HPDE6-E6E7 (cell line): ENCODE data around the gene TBC1D20.
A peak's percentile ranks its signal among the peaks of the same experiment; 100 is the strongest.
"Not testable (repeated sequence)": the region's sequence is repeated elsewhere in the genome, so short reads cannot be mapped to it uniquely, and the experiment has no call there.

ENCODE experiments used
- DNase-seq: peaks from one replicate; pipeline ENCODE4 v3.0.0; 2011; ENCODE audit warnings: missing footprints; ENCODE audit errors: extremely low spot score

TBC1D20 gene, protein sequence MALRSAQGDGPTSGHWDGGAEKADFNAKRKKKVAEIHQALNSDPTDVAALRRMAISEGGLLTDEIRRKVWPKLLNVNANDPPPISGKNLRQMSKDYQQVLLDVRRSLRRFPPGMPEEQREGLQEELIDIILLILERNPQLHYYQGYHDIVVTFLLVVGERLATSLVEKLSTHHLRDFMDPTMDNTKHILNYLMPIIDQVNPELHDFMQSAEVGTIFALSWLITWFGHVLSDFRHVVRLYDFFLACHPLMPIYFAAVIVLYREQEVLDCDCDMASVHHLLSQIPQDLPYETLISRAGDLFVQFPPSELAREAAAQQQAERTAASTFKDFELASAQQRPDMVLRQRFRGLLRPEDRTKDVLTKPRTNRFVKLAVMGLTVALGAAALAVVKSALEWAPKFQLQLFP

DNA sequence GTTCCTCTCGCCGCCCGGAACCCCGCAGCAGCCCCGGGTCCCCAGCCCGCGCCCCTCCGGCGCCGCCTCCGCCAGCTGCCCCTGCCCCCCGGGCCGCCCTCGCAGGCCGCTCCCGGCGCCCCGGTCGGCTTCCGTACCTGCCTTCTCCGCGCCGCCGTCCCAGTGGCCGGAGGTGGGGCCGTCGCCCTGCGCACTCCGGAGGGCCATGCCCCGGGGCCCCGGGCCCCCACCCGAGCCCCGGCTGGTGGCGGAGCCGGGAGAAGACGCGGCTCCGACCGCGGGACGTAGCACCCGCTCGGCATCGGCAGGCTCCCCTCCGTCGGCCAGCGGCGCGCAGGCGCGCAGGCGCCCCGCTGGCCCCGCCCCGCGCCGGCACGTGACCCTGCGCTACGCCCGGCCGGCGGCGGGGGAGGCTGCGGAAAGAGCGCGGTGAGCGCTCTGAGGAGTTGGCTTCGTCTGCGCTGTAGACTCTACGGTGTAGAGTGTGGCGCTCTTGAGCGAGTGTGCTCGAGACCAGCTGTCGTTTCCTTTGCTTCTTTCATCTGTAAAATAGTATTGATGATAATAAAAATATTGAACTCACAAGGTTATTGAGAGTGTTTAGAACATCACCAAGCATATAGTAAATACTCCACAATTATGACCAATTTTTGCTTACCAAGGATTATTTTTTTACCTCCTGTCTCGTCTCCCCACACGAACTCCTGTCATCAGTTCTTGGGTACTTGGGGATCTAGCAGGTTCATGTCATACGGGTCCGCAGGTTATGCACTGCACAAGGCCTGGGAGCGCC is at the start of gene TBC1D20:
TBC1D20 (minus strand) TSS at position 335 of the 793 bp plus-strand sequence; CDS start at position 207, 128 bp downstream.
- peak; percentile 95 for DNase-seq

DNA sequence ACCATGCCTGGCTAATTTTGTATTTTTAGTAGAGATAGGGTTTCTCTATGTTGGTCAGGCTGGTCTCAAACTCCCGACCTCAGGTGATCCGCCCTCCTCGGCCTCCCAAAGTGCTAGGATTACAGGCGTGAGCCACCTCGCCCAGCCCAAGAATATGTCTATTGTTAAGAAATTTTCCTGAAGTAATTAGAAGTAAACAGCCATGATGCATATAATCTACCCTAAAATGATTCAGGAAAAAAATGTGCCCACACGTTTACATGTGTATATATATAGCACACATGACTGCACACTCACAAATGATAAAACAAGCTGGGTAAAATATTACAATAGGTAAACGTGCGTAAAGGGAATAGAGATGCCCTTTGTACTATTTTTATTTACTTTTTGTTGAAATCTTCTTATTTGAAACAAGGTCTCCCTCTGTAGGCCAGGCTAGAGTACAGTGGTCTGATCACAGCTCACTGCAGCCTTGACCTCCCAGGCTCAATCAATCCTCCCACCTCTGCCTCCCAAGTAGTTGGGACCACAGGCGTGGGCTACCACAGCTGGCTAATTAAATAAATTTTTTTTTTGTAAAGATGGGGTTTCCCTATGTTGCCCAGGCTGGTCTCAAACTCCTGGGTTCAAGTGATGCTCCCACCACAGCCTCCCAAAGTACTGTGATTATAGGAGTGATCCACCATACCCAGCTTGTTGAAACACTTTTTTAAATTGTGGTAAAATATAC is 48.2 kb upstream of the TBC1D20 start:
- DNase-seq, result not testable (repeated sequence)

DNA sequence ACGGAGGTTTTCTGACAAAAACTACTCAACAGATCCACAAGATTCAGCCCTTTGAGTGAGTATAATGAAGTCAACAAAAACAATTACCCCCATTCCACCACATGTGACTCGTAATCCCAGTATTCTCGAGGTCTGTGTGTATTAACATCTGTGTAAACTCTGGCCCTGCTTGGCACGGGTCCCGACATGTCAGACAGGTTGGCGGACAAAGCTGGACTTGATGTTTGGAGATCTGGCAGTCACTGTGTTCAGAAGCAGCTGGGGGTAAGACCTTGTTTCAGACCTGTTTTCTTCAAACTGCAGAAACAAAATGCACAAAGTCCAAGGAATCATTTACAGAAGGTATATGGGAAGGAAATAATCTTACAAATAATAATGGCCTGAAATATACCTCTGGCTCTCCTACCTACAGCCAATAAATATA is 46.0 kb upstream of the TBC1D20 start:
- DNase-seq, result not testable (repeated sequence)

DNA sequence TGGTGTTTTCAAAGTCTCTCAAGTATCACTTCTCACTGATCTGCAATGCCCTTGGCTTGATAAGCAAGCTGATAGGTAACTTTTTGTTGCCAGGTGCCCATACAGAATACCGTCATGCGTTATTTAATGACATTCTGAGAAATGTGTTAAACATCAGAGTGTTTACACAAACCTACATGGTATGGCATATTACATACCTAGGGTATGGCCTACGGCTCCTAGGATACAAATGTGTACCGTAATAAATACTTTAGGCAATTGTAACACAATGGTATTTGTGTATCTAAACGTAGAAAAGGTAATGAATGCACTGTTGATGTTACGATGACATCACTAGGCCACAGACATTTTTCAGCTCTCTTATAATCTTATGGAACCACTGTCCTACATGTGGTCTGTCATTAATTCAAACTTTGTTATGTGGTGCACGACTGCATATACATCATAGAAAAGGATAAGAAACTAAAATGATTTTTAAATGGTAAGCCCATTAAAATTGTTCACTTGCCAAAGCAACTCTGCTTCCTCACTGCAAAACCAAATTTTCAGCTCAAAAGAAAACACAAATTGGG is 45.5 kb upstream of the TBC1D20 start:
- DNase-seq, result no peak

DNA sequence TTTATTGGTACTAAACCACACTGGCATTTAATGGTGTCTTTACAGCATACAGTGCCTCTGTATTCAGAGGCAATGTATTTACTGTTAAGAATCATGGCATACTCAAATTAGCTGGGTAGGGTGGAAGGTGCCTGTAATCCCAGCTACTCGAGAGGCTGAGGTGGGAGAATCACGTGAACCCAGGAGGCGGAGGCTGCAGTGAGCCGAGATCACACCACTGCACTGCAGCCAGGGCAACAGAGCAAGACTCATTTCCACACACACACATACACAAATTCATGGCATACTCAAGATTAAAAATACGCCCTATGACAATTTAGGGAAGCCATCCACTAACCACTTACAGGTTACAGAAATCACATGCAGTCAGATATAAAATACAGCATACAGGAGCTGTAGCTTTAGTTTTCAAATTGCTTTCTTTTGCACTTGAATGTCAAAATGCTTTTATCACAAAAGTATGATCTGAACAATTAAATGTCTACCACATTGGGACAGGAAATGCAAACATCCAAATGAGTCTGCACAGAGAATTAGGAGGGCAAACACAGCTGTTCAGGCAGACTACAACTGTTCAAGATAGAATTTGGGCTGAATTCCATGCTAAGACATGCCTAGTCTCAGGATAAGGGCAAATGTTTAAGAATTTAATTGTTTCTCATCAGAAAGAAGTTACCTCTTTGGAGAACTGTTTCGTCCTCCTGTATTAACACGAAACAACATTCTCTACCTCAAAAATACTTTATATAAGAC is 44.8 kb upstream of the TBC1D20 start:
- DNase-seq, result no peak

DNA sequence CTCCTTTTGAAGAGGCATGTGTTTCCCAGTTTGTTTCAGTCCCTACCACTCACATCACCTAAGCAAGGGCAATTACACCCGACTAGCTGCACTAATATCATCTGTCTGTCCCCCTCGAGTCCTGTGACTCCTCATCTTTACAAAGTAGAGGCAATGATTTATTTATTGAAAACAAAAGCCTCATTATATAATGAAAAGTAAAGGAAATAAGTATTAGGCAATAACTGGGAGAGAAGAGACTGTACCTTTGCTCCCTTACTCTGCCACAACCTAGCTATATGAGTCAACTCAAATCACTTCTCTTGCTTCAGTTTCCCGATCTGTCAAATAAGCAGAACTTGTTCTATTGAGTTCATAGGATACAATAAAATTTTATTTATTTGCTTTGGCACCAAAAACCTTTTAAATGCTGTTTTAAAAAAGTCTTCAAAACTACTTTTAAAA is 42.3 kb upstream of the TBC1D20 start:
- no peak for DNase-seq

DNA sequence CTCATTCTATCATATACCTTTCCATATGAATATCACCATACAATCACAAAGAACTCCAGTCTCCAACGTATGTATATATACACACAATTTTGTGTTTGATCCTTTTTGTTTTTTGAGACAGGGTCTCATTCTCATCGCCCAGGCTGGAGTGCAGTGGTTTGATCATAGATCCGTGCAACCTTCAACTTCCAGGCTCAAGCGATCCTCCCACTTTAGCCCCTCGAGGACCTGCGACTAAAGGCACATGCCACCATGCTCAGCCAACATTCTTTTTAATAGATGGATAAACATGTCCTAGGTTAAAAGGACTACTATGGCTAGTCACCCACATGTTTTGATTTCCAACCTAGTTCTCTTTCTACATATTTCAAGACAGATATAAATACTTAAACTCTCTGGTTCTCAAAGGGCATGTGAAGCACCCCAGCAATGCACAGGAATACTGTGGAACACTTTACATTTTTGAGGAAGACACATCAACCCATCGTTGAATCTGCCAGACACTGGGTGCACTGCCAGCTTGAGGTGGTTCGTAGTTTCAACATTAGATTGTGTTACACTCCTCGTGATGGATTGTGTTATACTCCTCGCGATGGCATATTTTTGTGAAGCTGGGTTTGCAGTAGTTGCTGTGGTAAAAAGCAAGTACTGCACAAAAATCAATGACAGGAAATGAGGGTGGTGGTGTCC is 40.9 kb upstream of the TBC1D20 start:
- no peak for DNase-seq

DNA sequence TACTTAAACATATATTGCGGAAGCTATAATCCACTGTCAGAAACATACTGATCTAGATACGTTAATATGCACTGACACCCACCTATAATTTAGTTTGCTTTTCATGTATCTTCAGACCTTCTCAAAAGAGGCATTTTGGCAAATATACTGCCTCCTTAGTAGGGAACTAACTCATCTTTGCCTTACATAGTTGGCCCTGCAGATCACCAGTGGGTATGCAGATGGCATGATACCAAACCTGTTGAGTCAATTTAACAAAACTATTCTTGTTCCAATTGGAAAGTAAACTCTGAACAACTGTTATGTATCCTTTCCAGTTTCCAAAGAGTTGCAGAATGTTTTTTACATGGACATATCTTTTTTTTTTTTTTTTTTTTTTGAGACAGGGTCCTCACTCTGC is 35.6 kb upstream of the TBC1D20 start:
- DNase-seq, result no peak

DNA sequence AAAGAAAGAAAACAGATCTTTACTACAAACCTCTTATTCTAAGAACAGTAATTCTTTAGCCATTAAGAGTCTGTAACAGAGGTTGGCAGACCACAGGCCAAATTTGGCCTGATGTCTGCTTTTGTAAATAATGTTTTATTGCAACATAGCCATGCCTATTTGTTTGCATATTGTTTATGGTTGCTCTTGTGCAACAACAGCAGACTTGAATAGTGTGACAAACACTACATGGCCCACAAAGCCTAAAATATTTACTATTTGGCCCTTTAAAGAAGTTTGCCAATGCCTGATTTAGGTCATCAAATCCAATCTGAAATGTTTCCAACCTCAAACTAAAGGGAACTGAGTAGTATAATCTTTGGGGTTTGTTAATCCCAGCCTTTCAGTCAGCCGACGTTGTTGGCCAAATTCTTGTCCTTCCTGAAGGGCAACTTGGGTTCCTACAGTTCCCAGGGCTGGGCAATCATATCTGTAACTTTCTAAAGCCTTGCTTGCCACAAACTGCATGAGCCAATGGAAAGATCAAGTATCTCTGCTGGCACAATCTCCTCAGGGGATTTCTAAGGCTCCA is 33.9 kb upstream of the TBC1D20 start:
- no peak for DNase-seq

DNA sequence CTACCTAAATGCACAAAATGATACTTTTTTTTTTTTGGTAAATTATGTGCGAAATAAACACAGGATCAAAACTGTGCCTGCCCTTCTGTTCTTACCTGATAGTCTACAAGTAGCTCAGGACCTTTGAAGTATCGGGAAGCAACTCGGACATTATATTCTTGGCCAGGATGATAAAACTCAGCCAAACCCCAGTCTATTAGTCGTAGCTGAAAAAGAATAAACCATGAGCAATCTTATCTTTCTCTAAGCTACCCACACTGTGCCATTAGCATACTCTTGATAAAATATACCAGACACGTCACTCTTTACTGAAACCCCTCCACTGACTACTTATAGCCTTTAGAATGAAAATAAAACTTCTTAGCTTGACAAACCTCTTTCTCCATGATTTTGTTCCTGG is 29.8 kb upstream of the TBC1D20 start:
- DNase-seq, result no peak

DNA sequence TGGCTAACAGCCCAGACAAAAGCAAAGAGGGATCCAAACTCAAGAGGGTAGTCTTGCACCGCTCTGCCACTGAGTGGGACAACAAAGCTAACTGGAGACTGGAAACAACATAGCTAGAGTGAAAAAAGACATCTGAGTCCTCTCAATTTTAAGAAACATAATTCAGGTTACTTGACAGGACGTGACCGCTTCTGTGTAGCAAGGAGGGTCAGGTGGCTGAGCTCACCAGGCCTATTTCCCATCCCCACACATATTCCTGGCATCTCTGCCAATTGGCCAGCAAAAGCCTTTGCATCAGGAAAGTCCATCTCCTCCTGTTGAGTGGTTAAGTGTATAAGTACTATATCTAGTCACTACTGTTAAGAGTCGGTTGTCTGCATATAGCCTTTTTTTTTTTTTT is 25.3 kb upstream of the TBC1D20 start:
- no peak for DNase-seq

DNA sequence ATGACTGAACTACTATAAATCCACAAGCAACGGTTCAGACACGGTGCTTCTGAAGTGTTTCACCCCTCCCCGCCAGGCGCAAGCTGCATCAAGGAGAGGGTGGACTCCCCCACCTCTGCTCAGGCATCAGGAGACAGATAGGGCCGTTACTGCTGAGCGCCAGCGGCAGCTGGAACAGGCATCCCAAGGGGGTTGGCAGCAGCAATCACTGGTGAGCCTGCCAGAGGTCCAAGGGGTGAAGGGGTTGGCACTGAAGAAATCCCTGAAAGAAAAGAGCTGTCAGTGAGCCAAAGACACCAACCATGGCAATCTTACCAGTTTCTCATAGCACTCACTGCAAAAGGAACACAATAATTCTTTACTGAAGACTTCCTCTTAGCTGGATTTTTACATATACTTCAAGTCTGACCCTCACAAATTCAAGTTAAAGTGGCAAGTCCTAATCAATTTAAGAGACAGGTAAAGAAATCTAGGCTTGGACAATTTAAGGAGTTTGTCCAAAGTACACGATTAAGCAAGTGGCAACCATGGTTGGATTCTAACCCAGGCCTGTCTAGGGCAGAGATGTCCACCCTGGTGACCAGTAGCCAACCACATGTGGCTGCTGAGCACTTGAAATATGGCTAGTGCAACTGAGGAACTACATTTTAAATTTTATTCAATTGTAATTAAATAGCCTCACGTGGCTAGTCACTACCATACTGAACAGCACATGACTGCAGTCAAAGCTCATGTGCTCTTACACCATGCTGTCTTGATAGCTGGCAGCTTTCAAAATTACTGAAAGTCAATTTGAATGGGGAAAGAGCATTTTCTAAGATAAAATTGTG is 21.7 kb upstream of the TBC1D20 start:
- no peak for DNase-seq

DNA sequence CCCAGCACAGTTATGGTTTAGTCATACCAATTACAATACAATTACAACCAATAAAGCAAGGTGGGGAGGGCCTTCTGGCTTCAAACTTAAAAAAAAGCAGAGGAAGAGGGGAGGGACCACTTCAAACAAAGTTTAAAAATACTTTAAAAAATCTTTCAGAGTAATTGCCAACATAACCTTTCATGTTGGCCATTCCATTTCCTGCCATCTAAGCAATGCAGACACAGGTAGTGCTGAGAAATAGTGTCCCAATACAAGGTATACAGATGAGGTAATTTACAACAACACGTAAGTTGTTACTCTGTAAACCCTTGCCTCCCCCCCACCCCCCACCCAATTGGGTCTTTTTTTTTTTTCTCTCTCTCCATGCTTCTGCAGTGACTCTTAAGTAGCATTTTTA is 18.8 kb upstream of the TBC1D20 start:
- no peak for DNase-seq

DNA sequence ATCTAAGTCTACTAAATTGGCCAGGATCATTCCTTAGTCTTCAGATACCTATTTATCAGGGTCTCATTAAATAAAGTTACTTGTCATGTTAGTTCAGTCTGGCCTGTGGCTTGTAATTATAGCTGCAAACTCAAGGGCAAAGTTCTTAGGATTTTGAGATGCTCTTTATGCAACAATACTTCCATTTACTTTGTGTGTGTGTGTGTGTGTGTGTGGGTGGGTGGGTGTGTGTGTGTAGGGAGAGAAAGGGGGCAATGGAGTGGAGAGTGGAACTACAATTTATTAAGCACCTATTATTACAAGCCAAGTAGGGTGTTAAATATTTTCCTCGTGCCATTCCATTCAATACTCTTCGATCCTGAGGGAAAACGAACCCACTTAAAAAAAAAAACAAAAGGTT is 17.7 kb upstream of the TBC1D20 start:
- no peak for DNase-seq

DNA sequence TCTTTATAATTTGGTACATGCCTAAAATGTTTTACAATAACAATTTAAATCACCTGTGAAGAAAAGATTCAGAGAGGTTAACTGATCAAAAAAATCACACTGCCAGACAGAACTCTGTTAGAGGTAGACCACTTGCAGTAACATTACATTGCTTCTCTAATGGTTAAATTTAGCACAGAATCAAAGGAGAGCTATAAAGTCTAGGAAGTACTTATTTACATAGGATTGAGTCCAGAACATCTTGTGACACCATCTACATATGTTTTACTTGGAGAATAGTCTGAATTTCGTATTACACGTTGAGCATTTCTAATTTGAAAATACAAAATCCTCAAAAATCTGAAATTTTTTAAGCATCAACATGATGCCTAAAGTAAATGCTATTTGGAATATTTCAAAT is 17.2 kb upstream of the TBC1D20 start:
- no peak for DNase-seq

DNA sequence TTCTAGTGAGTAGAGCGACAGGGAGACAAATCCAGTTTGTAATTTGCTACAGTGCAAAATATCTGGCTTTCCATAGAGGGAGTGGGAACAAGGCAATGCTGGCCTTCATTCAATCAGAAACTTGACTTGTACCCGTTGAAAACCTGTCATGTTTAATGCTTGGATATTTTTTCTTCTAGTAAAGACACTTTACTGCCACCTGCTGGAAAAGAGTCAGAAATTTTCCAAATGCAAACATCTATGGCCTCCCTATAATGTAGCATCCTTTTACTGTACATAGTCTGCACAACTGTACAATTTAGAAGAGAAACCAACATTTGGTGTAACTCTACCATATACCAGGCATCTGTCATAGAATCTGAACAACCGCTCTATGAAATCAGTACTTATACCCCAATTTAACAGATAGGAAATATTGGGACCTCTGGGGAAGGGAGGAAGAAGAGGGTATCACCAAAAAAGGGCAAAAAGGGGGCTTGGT is 16.7 kb upstream of the TBC1D20 start:
- DNase-seq, result peak; percentile 43

DNA sequence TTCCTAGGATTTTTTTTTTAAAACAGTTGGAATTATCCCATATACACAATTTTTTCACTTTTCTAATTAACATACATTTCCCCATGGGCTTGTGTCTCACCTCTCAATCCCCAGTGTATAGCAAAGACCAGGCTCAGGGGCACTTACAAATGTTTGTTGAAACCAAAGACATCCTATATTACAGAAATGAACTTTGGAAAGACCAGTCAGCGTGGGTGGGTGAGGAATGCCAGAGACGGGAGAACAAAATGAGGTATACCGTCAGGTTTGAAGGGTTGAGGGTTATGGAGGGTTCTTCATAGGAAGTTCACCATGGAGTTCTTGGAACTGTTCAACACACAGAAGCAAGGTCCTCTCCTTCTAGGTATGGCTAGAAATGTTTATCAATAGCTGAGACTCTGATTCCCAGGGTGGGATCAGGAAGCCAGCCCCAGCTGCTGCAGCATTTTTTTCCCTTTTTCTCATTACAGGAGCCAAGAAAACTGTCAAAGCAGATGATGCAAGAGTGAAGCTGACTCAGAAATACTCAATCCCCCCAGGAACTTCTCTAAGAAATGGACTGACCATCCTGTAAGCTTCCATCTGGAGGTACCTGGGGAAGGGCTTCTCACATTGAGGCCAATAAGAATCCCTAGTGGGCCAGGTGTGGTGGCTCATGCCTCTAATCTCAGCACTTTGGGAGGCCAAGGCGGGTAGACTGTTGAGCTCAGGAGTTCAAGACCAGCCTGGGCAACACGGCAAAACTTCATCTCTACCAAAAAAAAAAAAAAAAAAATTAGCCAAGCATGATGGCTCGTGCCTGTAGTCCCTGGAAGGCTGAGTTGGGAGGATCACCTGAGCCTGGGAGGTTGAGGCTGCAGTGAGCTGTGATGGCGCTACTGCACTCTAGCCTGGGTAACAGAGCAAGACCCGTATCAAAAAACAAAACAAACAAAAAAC is 15.9 kb upstream of the TBC1D20 start:
- no peak for DNase-seq
